Erythroblast (primary cell): ENCODE data around the gene LRRC56.

Experiments
- GATA1 ChIP-seq: IDR thresholded peaks from 2 replicates; pipeline ENCODE4 v1.6.1; 2011; ENCODE audit warnings: low read depth, mild to moderate bottlenecking, control low read depth, low read length, moderate library complexity
- POLR2A ChIP-seq: IDR thresholded peaks from 2 replicates; pipeline ENCODE4 v1.6.1; 2011; ENCODE audit warnings: mild to moderate bottlenecking, low read length

DNA sequence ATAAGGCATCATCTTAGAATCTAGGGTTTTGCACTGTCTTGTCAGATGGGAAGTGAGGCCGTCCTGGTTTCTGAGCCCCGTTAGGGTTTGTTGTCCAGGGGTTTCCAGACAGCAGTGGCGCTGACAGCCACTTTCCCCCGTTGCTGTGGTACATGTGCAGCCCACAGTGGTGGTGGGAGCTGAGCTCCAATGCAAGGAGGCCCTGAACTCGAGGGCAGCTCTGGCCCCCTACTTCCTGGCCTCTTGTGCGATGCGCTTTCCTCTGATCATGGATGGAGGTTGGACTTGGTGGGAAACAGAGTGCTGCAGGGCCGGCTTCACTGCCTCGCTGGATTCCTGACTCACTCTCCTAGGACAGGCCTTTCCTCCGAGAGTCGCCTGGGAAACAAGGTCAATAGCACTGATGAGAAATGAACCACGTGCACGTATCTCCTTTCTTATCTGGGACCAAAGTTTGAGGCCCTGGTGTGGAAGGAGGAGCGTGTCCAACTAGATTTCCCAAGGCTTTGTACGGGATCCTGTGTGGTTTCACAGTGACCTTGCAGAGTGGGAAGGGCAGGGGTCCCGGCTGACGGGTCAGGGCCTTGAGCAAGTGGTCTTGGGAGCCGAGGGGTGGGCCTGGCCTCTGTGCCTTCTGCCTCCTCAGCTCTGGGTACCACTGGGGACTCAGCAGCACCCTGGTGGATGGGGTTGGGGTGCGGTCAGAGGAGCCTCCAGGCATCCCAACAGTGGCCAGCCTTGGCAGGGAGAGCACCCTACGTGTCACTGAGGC, 42.7 kb downstream of the LRRC56 start:
- no peak for TF ChIP-seq POLR2A
- TF ChIP-seq GATA1: no peak
